Calu3 (cell line): ENCODE results near the gene TMEM236. TPM values are rescaled to one million over a fixed set of nuclear protein-coding genes. Genes with fewer than 3 reads are reported as not detected.

Experiments used
- Bru-seq: library from RNA; stranded (reverse); fragments of 400-500 nt; gene quantifications from one replicate; lab custom pipeline; 2021; lab: Mats Ljungman, UMichigan
- BruChase-seq, 2 experiments: library from RNA; stranded (reverse); fragments of 400-500 nt; gene quantifications; one replicate each; lab custom pipeline; 2021; lab: Mats Ljungman, UMichigan
- BruUV-seq: library from RNA; stranded (reverse); fragments of 400-500 nt; replicated peaks from 2 replicates; lab custom pipeline; 2021; lab: Mats Ljungman, UMichigan
- CTCF ChIA-PET: fragments of 300-600 bp; sonication (Branson Sonifier 250); formaldehyde crosslinking; loops from one replicate; lab custom pipeline; 2022; ENCODE audit warnings: antibody characterized with exemption; lab: Charles Lee
- DNase-seq: peaks from one replicate; pipeline ENCODE4 v3.0.0; 2022
- H3K27ac Mint-ChIP-seq: one replicate; pipeline ENCODE4 v1.8.0; 2022; ENCODE audit warnings: mixed read lengths; ENCODE audit not compliant: unreplicated experiment
- H3K27me3 Mint-ChIP-seq: one replicate; pipeline ENCODE4 v1.8.0; 2022; ENCODE audit warnings: mixed read lengths; ENCODE audit not compliant: unreplicated experiment
- H3K36me3 Mint-ChIP-seq: one replicate; pipeline ENCODE4 v1.8.0; 2022; ENCODE audit warnings: mild to moderate bottlenecking, moderate library complexity, mixed read lengths; ENCODE audit not compliant: insufficient read depth, unreplicated experiment
- H3K4me1 Mint-ChIP-seq: one replicate; pipeline ENCODE4 v1.8.0; 2022; ENCODE audit warnings: mild to moderate bottlenecking, low read depth, mixed read lengths; ENCODE audit not compliant: unreplicated experiment
- H3K4me3 Mint-ChIP-seq: one replicate; pipeline ENCODE4 v1.8.0; 2022; ENCODE audit warnings: mild to moderate bottlenecking, low read depth, moderate library complexity, mixed read lengths; ENCODE audit not compliant: unreplicated experiment
- H3K9me3 Mint-ChIP-seq: one replicate; pipeline ENCODE4 v1.8.0; 2022; ENCODE audit warnings: low read depth, mixed read lengths; ENCODE audit not compliant: unreplicated experiment
- CTCF ChIP-seq: fragments of 200-600 bp; IDR thresholded peaks from one replicate; pipeline ENCODE4 v1.8.0; 2022; ENCODE audit warnings: antibody characterized with exemption; ENCODE audit not compliant: unreplicated experiment
- intact Hi-C: fragments of 100-400 bp; cut with micrococcal nuclease; formaldehyde crosslinking; loops from one replicate; pipeline ENCODE4 v1.10.0; 2022; ENCODE audit not compliant: unreplicated experiment
- long read RNA-seq: library from polyadenylated mRNA; stranded (forward); transcript quantifications from one replicate; pipeline ENCODE4 v2.0.0, GENCODE V29; 2022
- total RNA-seq: library from RNA; stranded (reverse); gene quantifications from 2 replicates; pipeline ENCODE4 v1.2.3, GENCODE V29; 2022

Gene TMEM236
- total RNA-seq (0.38 and 0.51 TPM in 2 replicates), Bru-seq, nascent RNA (percentile 47 among the genes with signal in this experiment), BruChase-seq, experiment 1, labeled RNA remaining after a 6-hour chase (percentile 66 among the genes with signal in this experiment), BruChase-seq, experiment 2, labeled RNA remaining after a 2-hour chase (percentile 49 among the genes with signal in this experiment)
- long read RNA-seq, result 0 reads

- intact Hi-C loops, result no loop called here
- no peak for TF ChIP-seq CTCF
- BruUV-seq, result no TSS peak
- Mint-ChIP-seq H3K4me3 (no peak within 1 kb of the TSS), H3K27me3 (no peaks in the 10 kb centered on the region), H3K36me3 (no peaks in the 10 kb centered on the region), H3K27ac (no peak within 1 kb of the TSS), H3K4me1 (no peaks in the 10 kb centered on the region), H3K9me3 (no peaks in the 10 kb centered on the region)
- no peak for DNase-seq
- CTCF ChIA-PET, result no interaction called here
Observed at GRCh38 chr10:17751781-17752445, at the start of gene TMEM236. TMEM236 (plus strand) TSS chr10:17752201; CDS start chr10:17752296, 95 bp downstream.

- TF ChIP-seq CTCF, result no peak
- Mint-ChIP-seq H3K27me3 (no peaks in the 10 kb centered on the region), H3K4me1 (no peaks in the 10 kb centered on the region), H3K4me3 (no peak overlapping the region), H3K9me3 (no peaks in the 10 kb centered on the region), H3K27ac (no peak overlapping the region), H3K36me3 (no peaks in the 10 kb centered on the region)
- intact Hi-C loops, result no loop called here
- DNase-seq, result no peak
- CTCF ChIA-PET, result no interaction called here
- no TSS peak for BruUV-seq
Observed at GRCh38 chr10:17703706-17704105, 48.3 kb upstream of the TMEM236 start.

GRCh38 chr10:17708821-17709220 lies 43.2 kb upstream of the TMEM236 start:
- BruUV-seq, result no TSS peak
- no peak for DNase-seq
- intact Hi-C loops, result no loop called here
- Mint-ChIP-seq H3K4me1 (no peaks in the 10 kb centered on the region), H3K27ac (no peak overlapping the region), H3K4me3 (no peak overlapping the region), H3K27me3 (no peaks in the 10 kb centered on the region), H3K9me3 (no peaks in the 10 kb centered on the region), H3K36me3 (no peaks in the 10 kb centered on the region)
- CTCF ChIA-PET, result no interaction called here
- TF ChIP-seq CTCF, result no peak

GRCh38 chr10:17709492-17709891 lies 42.5 kb upstream of the TMEM236 start:
- H3K4me3 Mint-ChIP-seq, result no peak overlapping the region
- no peak for DNase-seq
- no peak for TF ChIP-seq CTCF
- no peaks in the 10 kb centered on the region for H3K9me3 Mint-ChIP-seq
- no TSS peak for BruUV-seq
- no peaks in the 10 kb centered on the region for H3K27me3 Mint-ChIP-seq
- intact Hi-C loops, result no loop called here
- no peaks in the 10 kb centered on the region for H3K4me1 Mint-ChIP-seq
- H3K27ac Mint-ChIP-seq, result no peak overlapping the region
- CTCF ChIA-PET, result no interaction called here
- H3K36me3 Mint-ChIP-seq, result no peaks in the 10 kb centered on the region
